ENCODE results near the gene COQ5.
A peak's percentile ranks its signal among the peaks of the same experiment; 100 is the strongest.
"Not testable (repeated sequence)": the region's sequence is repeated elsewhere in the genome, so short reads cannot be mapped to it uniquely, and the experiment has no call there.

The COQ5 gene

DNA sequence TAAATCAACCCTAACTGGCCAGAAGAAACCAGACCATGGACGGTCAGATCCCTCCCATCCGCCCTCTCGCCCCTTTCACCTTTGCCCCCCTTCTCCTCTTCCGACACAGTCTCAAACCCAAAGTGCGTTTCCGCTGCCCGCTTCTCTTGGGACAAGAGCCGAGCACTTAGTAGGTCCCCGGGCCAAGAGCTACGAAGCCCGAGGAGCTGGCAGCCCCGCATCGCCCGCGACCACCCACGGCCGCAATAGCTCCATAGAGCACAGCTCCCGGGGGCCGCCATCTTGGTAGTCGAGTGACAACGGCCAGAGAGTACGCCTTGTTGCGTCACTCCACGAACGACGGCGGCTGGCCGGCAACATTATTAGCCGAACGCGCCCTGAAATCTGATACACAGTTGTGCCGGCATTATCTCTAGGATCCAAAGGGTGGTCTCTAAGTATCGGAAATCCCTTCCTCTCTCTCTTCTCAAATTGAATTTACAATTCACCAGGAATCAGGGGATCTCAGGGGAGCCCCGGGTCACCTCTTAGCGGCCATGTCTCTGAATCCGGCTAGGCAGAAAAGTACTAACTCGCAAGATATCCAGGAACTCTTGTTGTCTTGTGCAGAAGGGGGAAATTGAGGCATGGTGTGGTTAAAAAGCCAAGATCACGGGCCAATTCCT lies at the start of gene COQ5:
COQ5 (minus strand) TSS at position 298 of the 665 bp plus-strand sequence; CDS start at position 281, 17 bp downstream.
- peak; percentile 65 to 70 (median 70) for DNase-seq (ENCODE audit: low read depth in 3 of 3)

GRCh38 chr12:120574106-120574505 lies 45.1 kb upstream of the COQ5 start:
- no peak for DNase-seq (ENCODE audit: low read depth in 3 of 3)

DNA sequence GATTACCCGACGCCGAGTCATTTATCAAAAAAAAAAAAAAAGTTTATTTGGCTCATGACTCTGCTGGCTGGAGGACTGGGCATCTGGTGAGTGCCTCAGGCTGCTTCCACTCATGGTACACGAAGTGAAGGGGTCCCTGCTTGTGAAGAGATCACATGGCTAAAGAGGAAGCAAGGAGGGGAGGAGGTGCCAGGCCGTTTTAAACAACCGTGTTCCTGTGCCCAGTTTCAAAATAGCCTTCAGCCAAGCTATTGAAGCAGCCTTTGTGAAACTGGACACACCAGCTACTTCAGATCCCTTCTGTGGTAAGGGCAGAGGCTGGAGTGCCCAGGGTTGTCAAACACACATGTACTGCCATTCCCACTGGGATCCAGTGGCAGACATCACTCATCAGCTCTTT lies 44.6 kb upstream of the COQ5 start:
- no peak for DNase-seq (ENCODE audit: low read depth in 3 of 3)

- no peak for DNase-seq (ENCODE audit: low read depth in 3 of 3)
These were observed 42.3 kb upstream of the COQ5 start for GRCh38 chr12:120571299-120571698.

DNA sequence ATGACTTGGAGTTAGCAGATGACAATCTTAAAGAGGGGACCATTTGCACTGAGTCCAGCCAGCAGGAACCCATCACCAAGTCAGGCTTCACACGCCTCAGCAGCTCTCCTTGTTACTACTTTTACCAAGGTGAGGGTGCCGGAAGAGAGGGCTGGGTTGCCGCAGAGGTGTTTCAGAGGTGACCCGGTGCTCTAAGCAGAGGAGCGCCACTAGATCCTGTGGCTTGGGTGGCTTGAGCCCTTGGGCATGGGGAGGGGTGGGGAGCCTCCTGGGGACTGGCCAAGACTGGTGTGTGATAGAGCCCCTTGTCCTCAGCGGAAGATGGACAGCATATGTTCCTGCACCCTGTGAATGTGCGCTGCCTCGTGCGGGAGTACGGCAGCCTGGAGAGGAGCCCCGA lies 34.5 kb upstream of the COQ5 start:
- no peak for DNase-seq (ENCODE audit: low read depth in 3 of 3)

- no peak for DNase-seq (ENCODE audit: low read depth in 3 of 3)
These were observed 33.9 kb upstream of the COQ5 start for GRCh38 chr12:120562906-120563305.

DNA sequence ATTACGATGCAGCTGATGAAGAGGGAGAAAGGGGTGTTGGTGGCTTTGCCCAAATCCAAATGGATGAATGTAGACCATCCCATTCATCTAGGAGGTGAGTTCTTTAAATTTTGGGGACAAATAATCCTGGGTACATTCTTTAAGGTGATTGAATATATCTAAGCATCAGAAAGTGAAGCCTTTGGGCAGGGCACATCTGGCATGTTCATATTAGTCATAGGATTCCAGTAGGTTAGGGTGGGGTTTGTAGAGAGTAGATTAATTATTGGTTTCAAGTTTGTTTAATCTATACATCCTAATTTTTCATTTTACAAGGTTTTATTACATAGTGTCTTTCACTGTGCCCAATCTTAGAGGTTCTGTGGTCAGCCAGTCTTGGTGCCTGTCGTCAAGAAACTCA lies 28.6 kb upstream of the COQ5 start:
- no peak for DNase-seq (ENCODE audit: low read depth in 3 of 3)

GRCh38 chr12:120554678-120555077 lies 25.7 kb upstream of the COQ5 start:
- DNase-seq (ENCODE audit: low read depth in 3 of 3) = no peak

DNA sequence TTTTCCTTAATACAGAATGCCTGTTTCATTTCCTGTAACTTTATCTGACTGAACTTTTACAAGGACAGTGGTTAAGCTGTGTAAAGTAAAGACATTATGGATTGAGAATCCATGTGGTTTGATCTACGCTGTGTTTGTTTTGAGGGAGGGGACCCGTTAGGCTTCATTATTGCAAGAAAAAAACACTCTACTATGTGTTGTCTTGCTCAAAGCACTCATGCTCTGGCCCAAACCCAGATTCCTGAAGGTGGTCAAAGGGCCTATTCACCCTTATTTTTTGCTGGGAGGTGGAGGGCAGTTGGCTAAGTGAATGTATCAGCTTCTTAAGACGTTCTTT lies 17.1 kb upstream of the COQ5 start:
- no peak for DNase-seq (ENCODE audit: low read depth in 3 of 3)

GRCh38 chr12:120544691-120545090 lies 15.7 kb upstream of the COQ5 start:
- no peak for DNase-seq (ENCODE audit: low read depth in 3 of 3)

DNA sequence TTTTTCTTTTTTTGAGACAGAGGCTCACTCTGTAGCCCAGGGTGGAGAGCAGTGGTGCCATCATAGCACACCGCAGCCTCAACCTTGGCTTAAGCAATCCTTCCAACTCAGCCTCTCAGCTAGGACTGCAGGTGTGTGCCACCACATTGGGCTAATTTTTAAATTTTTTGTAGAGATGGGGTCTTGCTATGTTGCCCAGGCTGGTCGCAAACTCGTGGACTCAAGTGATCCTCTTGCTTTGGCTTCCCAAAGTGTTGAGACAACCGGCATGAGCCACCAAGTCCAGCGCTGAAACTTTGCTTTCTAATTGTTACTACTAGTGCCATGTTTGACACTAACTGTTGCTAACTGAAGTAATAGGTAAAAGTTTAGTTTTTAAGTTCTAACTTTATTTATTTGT lies 13.2 kb upstream of the COQ5 start:
- no peak for DNase-seq (ENCODE audit: low read depth in 3 of 3)

DNA sequence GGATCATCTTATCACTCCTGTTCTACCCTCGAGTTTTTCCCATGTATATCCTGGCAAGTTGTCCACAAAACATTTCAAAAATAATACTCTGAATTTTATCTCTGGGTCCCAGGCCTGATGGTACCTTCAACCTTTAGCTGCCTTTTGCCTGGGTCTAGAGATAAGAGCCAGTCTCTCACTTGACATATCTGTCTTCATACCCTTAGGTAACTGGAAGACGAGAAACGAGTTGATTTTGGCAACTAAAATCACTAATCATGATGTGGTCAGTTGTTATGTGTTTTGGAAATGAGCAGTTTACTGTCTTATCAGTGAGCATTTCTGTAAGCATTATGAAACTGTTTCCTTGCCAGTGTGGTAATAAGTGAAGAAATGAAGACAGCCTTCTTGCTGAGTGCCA lies 11.5 kb upstream of the COQ5 start:
- DNase-seq (ENCODE audit: low read depth in 3 of 3) = no peak

DNA sequence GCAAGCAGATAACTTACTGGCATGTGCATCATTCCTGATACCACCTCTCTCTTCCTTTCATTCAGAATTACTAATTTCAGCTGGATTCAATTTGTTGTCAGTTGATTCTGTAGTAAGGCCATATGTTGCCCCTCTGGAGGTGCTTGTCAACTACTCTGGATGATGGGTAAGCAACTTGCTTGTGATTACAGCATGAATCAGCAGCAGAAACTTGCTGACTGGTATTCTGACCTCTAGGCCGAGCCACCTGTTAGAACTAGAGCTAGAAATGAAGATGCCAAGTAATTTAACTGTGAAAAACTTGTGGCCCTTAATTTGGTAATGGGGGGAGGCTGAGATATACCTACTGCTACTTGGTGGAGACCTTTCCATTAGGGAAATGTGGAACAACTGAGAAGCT lies 10.3 kb upstream of the COQ5 start:
- DNase-seq (ENCODE audit: low read depth in 3 of 3) = no peak

GRCh38 chr12:120538281-120539156 lies 9.6 kb upstream of the COQ5 start:
- DNase-seq (ENCODE audit: low read depth in 3 of 3) = no peak

- DNase-seq (ENCODE audit: low read depth in 3 of 3) = no peak
These were observed 8.9 kb upstream of the COQ5 start for GRCh38 chr12:120537856-120538220.

GRCh38 chr12:120536064-120536791 lies 7.3 kb upstream of the COQ5 start:
- DNase-seq (ENCODE audit: low read depth in 3 of 3) = no peak

GRCh38 chr12:120534703-120535655 lies 6.0 kb upstream of the COQ5 start:
- peak; percentile 8 to 46 (median 18) for DNase-seq (ENCODE audit: low read depth in 3 of 3)

DNA sequence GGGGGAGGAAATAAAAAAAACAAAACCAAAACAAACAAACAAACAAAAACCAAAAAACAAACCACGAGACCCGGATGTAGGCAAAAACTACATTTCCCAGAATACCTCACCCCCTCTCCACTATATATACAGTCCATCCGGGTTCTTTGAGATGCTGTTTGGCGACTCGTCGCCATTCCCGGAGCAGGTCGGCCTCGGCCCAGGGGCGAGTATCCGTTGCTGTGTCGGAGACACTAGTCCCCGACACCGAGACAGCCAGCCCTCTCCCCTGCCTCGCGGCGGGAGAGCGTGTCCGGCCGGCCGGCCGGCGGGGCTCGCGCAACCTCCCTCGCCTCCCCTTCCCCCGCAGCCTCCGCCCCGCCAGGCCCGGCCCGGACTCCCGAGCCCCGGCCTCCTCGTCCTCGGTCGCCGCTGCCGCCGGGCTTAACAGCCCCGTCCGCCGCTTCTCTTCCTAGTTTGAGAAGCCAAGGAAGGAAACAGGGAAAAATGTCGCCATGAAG lies 5.3 kb upstream of the COQ5 start, which contains the start of gene RNF10:
RNF10 (plus strand) TSS at position 154 of the 500 bp plus-strand sequence. CDS start 456 bp downstream, outside the sequence.
- peak in 2 of 3 experiments; percentile 43 to 53 for DNase-seq (ENCODE audit: low read depth in 3 of 3)

GRCh38 chr12:120532701-120533238 lies 3.8 kb upstream of the COQ5 start:
- DNase-seq (ENCODE audit: low read depth in 3 of 3) = no peak

GRCh38 chr12:120530418-120530761 lies 1.4 kb upstream of the COQ5 start:
- DNase-seq (ENCODE audit: low read depth in 3 of 3) = not testable (repeated sequence)

All from stimulated activated CD4-positive, alpha-beta T cell treated with anti-CD3 and anti-CD28 coated beads, TNF-alpha, amount 100 ng/mL, for 4 hours (primary cell).